Neural cell (in vitro differentiated cells): ENCODE data around the gene LRBA. TPM values are rescaled to one million over a fixed set of nuclear protein-coding genes. Genes with fewer than 3 reads are reported as not detected.

ENCODE experiments used
- H2AFZ ChIP-seq: fragments of 200-600, 300-800 bp; sonication (generic), shearing (Covaris generic); 2 replicates; pipeline ENCODE4 v1.6.0; 2014; ENCODE audit warnings: low read depth, mild to moderate bottlenecking, antibody characterized with exemption, low read length, moderate library complexity
- H3F3A ChIP-seq: fragments of 200-600 bp; shearing (Covaris generic); 2 replicates; pipeline ENCODE4 v1.6.1; 2016; ENCODE audit warnings: mild to moderate bottlenecking, moderate library complexity, mixed read lengths, antibody characterized with exemption, low read length; ENCODE audit not compliant: insufficient read depth, poor library complexity, severe bottlenecking
- H3K27ac ChIP-seq: fragments of 200-600, 300-800 bp; sonication (generic), shearing (Covaris generic); 2 replicates; pipeline ENCODE4 v1.5.1; 2014; ENCODE audit warnings: mild to moderate bottlenecking, low read length, moderate library complexity
- H3K27me3 ChIP-seq: fragments of 300-800, 200-600 bp; sonication (generic), shearing (Covaris generic); 2 replicates; pipeline ENCODE4 v1.6.0; 2014; ENCODE audit warnings: mild to moderate bottlenecking, low read depth, low read length, moderate library complexity; ENCODE audit not compliant: insufficient read depth
- H3K36me3 ChIP-seq: fragments of 300-800, 200-600 bp; sonication (generic), shearing (Covaris generic); 2 replicates; pipeline ENCODE4 v1.5.1; 2014; ENCODE audit warnings: mild to moderate bottlenecking, antibody characterized with exemption, low read length, moderate library complexity; ENCODE audit not compliant: insufficient read depth
- H3K4me2 ChIP-seq: fragments of 300-800, 200-600 bp; sonication (generic), shearing (Covaris generic); 2 replicates; pipeline ENCODE4 v1.6.0; 2014; ENCODE audit warnings: mild to moderate bottlenecking, low read length
- H3K4me3 ChIP-seq: fragments of 300-800, 200-600 bp; sonication (generic), shearing (Covaris generic); 2 replicates; pipeline ENCODE4 v1.5.1; 2014; ENCODE audit warnings: mild to moderate bottlenecking, low read length, moderate library complexity
- H3K79me2 ChIP-seq: fragments of 200-600 bp; shearing (Covaris generic); replicated peaks from 2 replicates; pipeline ENCODE4 v1.6.0; 2014; ENCODE audit warnings: mild to moderate bottlenecking, low read length, moderate library complexity; ENCODE audit not compliant: insufficient read depth
- H3K9ac ChIP-seq: fragments of 300-800, 200-600 bp; sonication (generic), shearing (Covaris generic); 2 replicates; pipeline ENCODE4 v1.6.1; 2016; ENCODE audit warnings: mild to moderate bottlenecking, low read length, mixed read lengths
- H3K9me2 ChIP-seq: fragments of 200-600 bp; shearing (Covaris generic); 2 replicates; pipeline ENCODE4 v1.6.1; 2016; ENCODE audit warnings: mild to moderate bottlenecking, low read length, mixed read lengths; ENCODE audit not compliant: insufficient read depth
- H3K9me3 ChIP-seq: fragments of 200-600, 300-800 bp; sonication (generic), shearing (Covaris generic); 2 replicates; pipeline ENCODE4 v1.6.1; 2016; ENCODE audit warnings: mild to moderate bottlenecking, mixed run types, low read length, moderate library complexity, mixed read lengths
- H4K20me1 ChIP-seq: fragments of 200-600 bp; shearing (Covaris generic); 2 replicates; pipeline ENCODE4 v1.6.1; 2016; ENCODE audit warnings: mild to moderate bottlenecking, mixed run types; ENCODE audit not compliant: insufficient read depth
- EP300 ChIP-seq: fragments of 450-650 bp; conservative IDR thresholded peaks from 2 replicates; pipeline ENCODE4 v1.6.1; 2014; ENCODE audit warnings: antibody characterized with exemption, mild to moderate bottlenecking, moderate library complexity; ENCODE audit not compliant: poor library complexity, severe bottlenecking
- EZH2 ChIP-seq: fragments of 200-600, 300-800 bp; shearing (Covaris generic), sonication (generic); IDR thresholded peaks from 2 replicates; pipeline ENCODE4 v1.6.1; 2014; ENCODE audit warnings: antibody characterized with exemption, low read length, borderline replicate concordance, mild to moderate bottlenecking; ENCODE audit not compliant: insufficient read depth, poor library complexity, severe bottlenecking
- MXI1 ChIP-seq: fragments of 450-650 bp; conservative IDR thresholded peaks from 2 replicates; pipeline ENCODE4 v1.6.1; 2014; ENCODE audit warnings: antibody characterized with exemption, mild to moderate bottlenecking; ENCODE audit not compliant: poor library complexity, severe bottlenecking
- POLR2AphosphoS5 ChIP-seq: IDR thresholded peaks from 2 replicates; pipeline ENCODE4 v1.6.1; 2012
- RAD21 ChIP-seq: fragments of 450-650 bp; conservative IDR thresholded peaks from 2 replicates; pipeline ENCODE4 v1.6.1; 2014; ENCODE audit warnings: antibody characterized with exemption, mild to moderate bottlenecking, moderate library complexity
- TAF1 ChIP-seq: IDR thresholded peaks from 2 replicates; pipeline ENCODE4 v1.6.1; 2012; ENCODE audit warnings: low read depth
- polyA plus RNA-seq: library from polyadenylated mRNA; depleted of rRNA; stranded (reverse); fragments of >200 nt; gene quantifications from 2 replicates; pipeline ENCODE4 v1.2.3, GENCODE V29; 2014
- TF ChIP-seq, protein P1 (sequence below): fragments of 450-650 bp; IDR thresholded peaks from 2 replicates; pipeline ENCODE4 v1.5.1; 2014; ENCODE audit warnings: antibody characterized with exemption, mild to moderate bottlenecking, moderate library complexity; ENCODE audit not compliant: poor library complexity, severe bottlenecking
- TF ChIP-seq, protein P2 (sequence below): IDR thresholded peaks from 2 replicates; pipeline ENCODE4 v1.6.1; 2012; ENCODE audit warnings: borderline replicate concordance

Gene LRBA
- polyA plus RNA-seq, 1 donor from 2014 or later: 7.1 TPM

DNA sequence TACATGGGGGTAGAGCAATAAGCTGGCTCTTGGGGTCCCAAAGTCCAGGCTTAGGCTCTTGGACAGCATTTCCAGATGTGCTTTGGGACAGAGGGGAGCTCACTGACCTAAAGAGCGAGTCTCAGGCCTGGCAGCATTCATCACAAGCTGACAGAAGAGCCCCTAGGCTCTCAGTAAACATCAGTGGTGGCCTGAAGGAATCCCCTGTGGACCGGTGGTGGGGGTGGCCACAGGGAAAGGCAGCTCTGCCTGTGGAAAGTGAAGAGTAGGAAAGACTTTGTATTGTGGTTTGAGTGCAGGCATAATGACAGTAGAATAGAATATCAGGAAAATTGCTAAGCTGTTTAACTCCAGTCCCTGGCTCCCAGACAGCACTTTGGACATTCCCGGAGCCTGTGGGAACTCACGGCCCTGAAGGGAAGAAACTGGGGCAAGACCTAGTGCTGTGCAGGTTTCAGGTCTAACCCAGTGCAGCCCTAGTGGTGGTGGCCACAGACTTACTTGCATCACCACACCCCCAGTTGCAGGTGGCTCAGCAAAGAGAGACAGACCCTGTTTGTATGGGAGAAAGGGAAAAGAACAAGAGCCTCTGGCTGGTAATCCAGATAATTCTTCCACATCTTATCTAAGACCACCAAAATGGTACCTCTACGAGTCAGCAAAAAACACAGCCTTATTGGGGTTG, 291.2 kb downstream of the LRBA start:
- H2AFZ ChIP-seq: no peak overlapping the region
- H3K79me2 ChIP-seq: no peaks in the 10 kb centered on the region
- no peaks in the 10 kb centered on the region for H3K9me3 ChIP-seq
- no peak overlapping the region for H3K4me2 ChIP-seq
- TF ChIP-seq, protein P1, sequence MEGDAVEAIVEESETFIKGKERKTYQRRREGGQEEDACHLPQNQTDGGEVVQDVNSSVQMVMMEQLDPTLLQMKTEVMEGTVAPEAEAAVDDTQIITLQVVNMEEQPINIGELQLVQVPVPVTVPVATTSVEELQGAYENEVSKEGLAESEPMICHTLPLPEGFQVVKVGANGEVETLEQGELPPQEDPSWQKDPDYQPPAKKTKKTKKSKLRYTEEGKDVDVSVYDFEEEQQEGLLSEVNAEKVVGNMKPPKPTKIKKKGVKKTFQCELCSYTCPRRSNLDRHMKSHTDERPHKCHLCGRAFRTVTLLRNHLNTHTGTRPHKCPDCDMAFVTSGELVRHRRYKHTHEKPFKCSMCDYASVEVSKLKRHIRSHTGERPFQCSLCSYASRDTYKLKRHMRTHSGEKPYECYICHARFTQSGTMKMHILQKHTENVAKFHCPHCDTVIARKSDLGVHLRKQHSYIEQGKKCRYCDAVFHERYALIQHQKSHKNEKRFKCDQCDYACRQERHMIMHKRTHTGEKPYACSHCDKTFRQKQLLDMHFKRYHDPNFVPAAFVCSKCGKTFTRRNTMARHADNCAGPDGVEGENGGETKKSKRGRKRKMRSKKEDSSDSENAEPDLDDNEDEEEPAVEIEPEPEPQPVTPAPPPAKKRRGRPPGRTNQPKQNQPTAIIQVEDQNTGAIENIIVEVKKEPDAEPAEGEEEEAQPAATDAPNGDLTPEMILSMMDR: no peak
- TF ChIP-seq, protein P2, sequence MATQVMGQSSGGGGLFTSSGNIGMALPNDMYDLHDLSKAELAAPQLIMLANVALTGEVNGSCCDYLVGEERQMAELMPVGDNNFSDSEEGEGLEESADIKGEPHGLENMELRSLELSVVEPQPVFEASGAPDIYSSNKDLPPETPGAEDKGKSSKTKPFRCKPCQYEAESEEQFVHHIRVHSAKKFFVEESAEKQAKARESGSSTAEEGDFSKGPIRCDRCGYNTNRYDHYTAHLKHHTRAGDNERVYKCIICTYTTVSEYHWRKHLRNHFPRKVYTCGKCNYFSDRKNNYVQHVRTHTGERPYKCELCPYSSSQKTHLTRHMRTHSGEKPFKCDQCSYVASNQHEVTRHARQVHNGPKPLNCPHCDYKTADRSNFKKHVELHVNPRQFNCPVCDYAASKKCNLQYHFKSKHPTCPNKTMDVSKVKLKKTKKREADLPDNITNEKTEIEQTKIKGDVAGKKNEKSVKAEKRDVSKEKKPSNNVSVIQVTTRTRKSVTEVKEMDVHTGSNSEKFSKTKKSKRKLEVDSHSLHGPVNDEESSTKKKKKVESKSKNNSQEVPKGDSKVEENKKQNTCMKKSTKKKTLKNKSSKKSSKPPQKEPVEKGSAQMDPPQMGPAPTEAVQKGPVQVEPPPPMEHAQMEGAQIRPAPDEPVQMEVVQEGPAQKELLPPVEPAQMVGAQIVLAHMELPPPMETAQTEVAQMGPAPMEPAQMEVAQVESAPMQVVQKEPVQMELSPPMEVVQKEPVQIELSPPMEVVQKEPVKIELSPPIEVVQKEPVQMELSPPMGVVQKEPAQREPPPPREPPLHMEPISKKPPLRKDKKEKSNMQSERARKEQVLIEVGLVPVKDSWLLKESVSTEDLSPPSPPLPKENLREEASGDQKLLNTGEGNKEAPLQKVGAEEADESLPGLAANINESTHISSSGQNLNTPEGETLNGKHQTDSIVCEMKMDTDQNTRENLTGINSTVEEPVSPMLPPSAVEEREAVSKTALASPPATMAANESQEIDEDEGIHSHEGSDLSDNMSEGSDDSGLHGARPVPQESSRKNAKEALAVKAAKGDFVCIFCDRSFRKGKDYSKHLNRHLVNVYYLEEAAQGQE: no peak
- TF ChIP-seq EP300: no peak
- no peak for TF ChIP-seq RAD21
- no peak for TF ChIP-seq EZH2
- no peak for TF ChIP-seq MXI1
- TF ChIP-seq POLR2AphosphoS5: no peak
- no peak for TF ChIP-seq TAF1
- H3K36me3 ChIP-seq: no peaks in the 10 kb centered on the region
- no peaks in the 10 kb centered on the region for H3K9me2 ChIP-seq
- no peaks in the 10 kb centered on the region for H3F3A ChIP-seq
- H3K4me3 ChIP-seq: no peak overlapping the region
- H4K20me1 ChIP-seq: no peaks in the 10 kb centered on the region
- H3K9ac ChIP-seq: no peak overlapping the region
- no peaks in the 10 kb centered on the region for H3K27me3 ChIP-seq
- no peak overlapping the region for H3K27ac ChIP-seq

DNA sequence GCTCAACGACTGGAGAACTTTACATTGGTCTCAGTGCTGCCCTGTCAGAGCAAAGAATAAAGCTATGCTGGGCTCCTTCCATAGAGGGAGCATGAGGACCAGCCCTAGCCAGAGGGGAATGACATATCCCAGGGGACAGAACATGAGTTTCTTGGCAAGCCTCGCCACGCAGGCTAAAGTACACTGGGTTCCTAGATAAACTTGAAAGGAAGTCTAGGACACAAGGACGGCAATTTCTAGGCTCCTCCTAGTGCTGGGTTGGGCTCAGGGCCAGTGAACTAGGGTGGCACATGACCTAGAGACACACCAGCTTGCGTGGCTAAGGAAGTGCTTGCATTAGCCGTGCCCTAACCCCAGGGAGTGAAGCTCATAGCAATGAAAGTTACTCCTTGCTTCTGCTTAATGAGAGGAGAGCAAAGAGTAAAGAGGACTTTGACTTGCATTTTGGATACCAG, 292.1 kb downstream of the LRBA start:
- H3K27me3 ChIP-seq: no peaks in the 10 kb centered on the region
- no peak overlapping the region for H3K4me2 ChIP-seq
- H4K20me1 ChIP-seq: no peaks in the 10 kb centered on the region
- H3K36me3 ChIP-seq: no peaks in the 10 kb centered on the region
- H3K4me3 ChIP-seq: no peak overlapping the region
- H2AFZ ChIP-seq: no peak overlapping the region
- H3K9me2 ChIP-seq: no peaks in the 10 kb centered on the region
- H3K9me3 ChIP-seq: no peaks in the 10 kb centered on the region
- H3K9ac ChIP-seq: no peak overlapping the region
- no peak overlapping the region for H3K27ac ChIP-seq
- no peaks in the 10 kb centered on the region for H3K79me2 ChIP-seq
- H3F3A ChIP-seq: no peaks in the 10 kb centered on the region
- TF ChIP-seq POLR2AphosphoS5 (no peak), TAF1 (no peak)
- TF ChIP-seq, protein P1: no peak
